ENCODE data around the gene CHN1.

The CHN1 gene

DNA sequence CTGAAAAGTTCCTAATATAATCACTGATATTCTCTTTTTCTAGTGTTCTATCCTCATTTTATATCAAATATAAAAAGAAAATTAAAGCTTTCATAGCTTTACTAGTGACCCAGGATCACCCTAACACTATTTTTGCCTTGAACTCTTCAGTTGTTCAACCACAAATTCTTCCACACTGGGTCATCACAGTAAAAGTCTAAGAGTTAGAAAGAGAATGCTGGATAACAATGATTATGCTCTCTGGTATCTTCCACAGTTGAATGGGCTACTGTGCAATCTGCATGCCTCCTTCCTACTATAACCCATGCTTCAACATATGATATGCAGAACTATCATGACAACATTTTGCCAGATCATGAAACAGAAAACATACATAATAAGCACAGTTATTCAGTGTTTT lies 32.3 kb downstream of the CHN1 start:
- no peak for DNase-seq

DNA sequence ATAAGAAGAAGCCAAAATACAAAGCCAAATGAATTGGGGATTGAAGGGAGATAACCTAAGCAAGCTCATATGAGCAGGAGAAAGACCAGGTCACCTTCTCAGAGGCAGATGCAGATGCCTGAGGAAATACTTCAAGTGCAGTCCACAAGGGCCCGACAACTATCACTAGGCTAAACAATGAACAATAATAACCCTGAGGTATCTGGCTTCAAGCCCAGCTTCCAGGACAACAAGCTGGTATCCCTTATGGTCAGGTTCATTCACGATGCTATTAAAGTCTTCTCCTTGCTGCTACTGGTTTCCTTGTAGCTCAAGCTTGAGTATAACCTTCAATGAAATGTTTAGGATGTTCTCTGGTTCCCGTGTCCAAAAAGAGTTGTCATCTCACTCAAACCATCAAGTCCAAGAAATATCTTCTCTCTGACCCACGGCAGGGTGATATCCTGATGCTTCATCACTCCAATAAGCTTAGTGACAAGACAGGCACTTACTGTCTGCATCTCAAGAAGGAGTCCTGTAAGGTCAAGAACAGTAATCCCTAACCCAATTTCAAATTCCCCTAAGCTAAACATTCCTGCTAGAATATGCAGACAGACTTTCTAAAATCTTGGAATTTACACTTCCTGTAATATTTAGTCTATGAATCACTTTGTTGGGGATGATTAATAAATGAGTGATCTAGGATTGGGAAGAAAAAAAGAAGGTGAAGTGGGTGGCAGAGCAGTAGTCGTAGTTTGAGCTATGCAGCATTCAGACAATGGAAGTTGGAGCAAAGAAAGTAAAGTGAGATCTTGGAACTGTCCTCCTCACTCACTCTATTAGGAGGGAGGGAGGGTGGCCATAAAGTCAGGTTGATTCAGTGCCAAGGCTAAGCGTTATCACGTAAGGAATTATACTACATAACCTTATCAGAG lies 33.1 kb downstream of the CHN1 start:
- no peak for DNase-seq

DNA sequence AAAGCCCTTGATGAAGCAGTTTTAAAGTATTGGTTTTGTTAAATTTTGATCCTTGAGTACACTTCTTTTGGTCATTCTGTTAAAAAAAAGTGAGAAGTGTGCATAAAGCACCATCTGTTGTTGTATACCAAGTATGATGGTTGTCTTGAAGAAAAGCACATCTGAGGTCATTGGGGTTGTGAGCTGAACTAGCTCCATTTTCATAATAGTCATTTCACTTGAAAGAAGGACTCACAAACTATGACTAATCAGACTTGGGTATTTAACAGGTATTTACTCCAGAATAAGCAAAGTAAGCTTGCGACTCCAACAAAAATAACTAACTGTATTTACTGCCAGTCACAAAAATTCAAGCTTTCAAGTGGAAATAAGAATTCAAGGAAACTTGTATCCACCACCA lies 35.1 kb downstream of the CHN1 start:
- DNase-seq, result no peak

DNA sequence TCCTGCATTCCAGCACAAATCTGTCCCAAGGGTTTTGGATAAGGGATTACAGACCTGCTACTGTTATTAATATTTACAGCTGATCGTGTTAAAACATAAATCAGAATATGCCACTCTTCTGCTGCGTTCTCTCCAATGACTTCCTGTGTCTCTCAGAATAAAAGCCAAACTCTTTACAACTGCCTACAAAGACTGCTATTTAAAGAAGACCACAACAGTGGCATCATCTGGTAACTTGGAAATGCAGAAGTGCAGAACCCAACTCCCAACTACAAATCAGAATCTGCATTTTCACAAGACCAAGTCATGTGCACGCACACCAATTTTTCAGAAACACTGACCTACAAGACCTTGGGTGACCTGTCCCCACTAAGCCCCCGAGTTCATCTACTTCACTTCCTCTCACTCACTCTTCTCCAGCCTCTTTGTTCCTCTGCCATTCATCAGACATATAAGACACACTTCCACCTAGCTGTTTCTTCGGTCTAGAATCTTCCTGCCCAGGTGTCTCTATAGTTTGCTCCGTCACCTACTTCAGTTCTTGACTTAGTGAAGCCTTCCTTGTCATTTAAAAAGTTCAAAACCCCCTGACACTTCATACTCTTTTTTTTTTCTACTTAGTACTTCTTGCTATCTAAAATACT lies 36.0 kb downstream of the CHN1 start:
- no peak for DNase-seq

DNA sequence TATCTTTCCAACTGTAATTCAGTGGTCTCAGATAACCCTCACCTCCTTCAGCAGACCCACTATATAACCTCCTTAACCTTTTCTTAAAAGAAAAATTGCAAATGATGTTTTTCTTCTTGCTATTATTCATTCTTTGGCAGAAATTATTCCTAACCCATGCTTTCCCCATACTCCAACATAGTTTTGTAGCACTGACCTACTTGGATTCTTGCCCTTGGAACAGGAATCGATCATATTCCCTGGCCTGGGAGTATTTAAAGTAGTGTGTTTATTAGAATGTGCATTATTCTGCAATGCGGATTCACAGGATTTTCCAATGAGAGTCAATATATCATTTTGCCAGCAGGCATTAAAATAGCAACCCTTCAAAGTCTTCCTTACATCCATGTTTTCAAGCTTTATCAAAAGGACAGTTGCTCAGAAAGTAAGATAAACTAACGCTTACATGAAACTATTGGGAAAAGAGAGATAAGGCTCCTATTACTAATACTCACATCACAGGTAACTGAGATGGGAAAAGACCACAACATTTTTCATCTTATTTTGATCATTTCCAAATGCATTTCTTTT lies 37.4 kb downstream of the CHN1 start:
- no peak for DNase-seq

DNA sequence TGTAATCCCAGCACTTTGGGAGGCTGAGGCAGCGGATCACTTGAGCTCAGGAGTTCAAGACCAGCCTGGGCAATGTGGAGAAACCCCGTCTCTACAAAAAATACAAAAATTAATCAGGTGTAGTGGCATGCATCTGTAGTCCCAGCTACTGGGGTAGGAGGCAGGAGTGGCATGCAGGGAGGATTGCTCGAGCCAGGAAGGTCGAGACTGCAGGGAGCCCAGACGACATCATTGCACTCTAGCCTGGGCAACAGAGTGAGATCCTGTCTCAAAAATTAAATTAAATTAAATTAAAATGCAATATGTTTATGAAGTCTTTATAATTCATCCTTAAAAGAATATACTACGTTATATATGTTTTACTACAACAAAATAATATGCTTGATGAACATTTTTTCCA lies 38.1 kb downstream of the CHN1 start:
- DNase-seq, result no peak

DNA sequence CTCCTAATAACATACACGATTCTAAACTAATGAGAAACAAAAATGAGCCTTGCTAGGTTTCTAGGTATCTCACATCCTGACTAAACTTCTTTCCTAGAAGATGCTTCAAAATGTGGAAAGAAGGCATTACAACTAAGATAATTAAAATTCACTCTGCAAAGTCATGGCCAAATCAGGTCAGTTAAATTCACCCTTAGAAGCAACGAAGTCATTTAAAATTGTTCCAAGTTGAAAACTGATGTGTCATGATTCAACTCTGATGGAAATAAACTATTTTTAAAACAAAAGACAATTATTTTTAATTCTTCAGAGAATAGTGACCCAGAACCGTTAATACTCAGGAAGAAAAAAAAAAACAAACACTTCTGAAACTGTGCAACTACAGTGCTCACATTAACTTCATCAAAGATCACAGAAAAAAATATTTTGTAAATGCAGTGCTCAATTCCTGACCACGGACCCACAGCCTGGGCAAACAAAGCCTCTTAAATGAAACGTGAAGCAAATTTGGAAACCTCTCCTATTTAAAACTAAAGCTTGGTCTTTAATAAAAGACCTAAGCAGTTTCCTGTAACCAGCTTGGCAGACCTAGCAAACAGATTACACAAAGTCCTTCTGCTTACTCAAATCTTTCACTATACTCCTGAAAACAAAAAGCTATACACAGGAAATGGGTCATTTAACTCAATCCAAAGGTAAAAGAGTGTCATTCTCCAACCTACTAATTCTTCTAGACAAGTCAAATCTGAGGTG lies 39.0 kb downstream of the CHN1 start:
- DNase-seq, result peak in 5 of 58 donors; percentile 3 to 36 (median 9)

DNA sequence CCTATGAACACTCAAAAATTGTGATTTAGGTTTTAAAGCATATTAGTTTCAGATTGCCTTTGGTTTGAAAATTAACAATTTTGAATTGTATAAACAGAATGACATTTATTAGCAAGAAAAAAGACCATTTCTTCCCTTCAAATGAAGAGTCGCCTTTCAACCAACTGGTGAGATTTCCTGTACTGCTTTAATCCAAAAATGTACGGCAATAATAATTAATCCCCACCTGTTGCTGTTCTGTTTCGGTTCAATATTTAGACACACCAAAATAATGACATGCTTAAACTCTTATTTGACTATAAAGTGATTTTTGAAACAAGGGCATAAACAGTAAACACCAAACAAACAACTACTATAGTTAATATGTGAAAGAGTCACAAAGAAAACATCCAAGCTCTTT lies 39.6 kb downstream of the CHN1 start:
- DNase-seq, result no peak

DNA sequence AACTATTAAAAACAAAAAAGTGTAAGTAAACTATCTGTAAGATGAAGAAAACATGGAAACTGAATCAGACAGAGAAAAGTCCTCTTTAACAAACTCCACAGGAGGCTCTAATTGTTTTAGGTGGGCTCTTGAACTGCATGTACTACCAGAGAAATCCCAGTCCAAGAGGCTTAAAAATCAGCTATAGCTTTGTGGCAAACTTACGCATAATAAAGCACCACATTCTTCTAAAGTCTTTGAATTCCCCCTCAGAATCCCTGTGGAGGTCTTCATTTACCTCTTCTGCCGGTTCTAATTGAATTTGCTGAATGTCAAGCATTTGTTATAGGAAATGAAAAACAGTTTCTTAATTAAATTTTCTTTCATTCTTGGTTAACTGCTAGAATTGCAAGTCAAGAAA lies 40.8 kb downstream of the CHN1 start:
- no peak for DNase-seq

DNA sequence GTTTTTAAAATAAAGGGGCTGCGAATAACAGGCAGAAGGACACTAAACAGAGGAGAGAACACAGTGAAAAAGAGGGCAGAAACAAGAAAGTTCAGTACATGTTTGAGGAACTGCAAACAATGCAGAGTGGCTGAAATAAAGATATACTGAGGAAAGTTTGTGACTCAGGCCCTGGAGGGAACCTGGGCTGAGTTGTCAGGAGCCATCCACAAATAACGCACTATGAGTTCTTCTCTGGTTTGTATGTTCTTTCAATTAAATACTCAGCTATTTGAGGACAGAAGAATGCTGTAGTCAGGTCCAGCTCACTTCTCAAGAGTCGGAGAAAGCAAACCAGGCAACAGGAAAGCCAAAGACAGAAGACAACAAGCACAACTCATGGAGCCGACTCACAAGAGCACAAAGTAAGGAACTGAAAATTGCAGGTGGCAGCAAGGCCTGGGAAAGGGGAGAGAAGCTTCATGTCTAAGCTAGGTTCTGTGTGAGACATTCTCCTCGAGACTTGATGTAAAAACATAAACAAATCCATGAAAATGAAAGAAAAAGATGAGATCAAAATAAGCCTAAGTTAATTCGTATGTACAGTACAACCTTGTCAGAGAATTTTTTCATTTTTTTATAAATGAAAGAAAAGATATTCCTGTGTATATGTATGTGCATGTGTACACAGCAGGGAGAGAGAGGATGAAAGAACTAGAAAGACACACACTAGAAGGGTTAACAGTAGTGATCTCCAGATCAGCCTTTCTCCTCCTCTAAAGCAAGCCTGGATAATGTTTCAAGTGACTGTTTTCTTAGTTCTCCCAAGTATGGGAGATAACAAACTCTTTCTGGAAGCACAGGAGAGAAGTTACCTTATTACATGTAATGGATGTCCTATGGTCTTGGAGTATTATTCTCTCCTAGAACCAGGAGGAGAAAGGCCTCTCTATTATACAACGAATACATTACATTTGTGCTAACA lies 41.5 kb downstream of the CHN1 start:
- DNase-seq, result no peak

DNA sequence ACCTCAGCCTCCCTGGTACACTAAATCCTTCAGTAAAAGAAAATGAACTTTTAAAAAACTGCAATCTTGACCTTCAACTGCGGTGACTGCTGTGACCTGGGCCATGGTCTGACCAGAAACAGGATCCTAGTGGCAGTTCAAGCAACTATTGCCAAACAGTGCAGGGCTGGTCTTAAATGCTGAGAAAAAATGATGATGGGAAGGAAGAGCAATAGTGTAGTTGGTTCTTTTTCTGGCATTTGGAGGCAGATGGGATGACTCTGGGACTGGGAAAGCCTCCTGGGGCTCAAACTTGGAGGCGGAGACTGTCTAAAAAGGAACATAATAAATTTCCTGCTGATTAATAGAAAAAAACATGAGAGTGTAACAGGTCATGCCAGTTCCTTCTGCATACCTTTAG lies 45.4 kb downstream of the CHN1 start:
- DNase-seq, result no peak

DNA sequence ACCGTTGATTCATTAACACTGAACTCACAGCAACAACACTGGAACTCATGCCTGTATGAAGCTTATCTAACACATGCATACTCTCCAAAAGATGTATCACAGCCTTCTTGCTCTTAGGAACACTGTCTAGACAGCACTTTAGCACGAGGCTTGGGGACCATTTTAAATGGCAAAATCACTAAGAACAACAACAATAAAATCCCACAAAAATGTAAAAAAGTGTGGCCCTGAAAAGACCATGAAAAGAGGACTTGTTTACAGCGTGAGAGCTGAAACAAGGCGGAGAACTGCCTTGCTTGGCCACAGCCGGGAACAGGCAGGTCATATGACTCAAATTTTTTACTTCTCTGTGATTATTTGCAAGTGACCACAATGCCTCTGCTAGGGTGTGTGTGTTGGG lies 48.1 kb downstream of the CHN1 start:
- no peak for DNase-seq

DNA sequence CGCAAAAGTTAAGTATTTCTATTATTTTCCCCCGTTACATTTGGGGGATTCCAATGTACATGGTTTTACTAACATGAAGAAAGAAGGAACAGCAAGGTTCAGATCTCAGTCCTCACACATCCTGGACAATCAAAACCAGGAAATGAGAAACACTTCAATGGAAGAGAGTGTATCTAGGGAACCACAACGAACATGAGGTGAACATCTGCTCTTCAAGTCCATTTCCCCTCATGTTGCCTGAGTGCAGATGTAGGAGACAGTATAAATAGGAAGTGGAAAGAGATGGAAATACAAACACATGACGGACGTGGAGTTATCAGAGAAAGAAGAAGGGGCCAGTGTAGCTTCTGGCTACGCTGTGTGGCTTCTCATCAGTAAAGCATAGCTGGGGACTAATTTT lies 52.6 kb downstream of the CHN1 start:
- DNase-seq, result no peak

DNA sequence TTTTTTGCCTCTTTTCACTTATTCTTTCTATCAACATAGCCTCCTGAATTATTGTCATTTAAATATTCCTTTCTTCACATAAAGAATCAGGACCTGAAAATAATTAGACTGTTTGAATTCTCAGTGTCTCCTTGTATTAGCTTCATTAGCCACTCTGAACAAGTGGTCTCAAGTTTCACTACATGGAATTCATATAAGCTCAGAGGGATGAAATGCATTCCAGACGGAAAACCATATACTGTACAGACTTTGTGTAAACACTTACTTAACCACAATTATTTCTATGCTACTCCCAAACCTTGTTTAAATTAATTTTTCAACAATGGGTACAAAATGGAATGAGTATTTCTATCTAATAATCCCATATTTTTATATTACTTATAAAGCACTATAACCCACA lies 53.4 kb downstream of the CHN1 start:
- no peak for DNase-seq

DNA sequence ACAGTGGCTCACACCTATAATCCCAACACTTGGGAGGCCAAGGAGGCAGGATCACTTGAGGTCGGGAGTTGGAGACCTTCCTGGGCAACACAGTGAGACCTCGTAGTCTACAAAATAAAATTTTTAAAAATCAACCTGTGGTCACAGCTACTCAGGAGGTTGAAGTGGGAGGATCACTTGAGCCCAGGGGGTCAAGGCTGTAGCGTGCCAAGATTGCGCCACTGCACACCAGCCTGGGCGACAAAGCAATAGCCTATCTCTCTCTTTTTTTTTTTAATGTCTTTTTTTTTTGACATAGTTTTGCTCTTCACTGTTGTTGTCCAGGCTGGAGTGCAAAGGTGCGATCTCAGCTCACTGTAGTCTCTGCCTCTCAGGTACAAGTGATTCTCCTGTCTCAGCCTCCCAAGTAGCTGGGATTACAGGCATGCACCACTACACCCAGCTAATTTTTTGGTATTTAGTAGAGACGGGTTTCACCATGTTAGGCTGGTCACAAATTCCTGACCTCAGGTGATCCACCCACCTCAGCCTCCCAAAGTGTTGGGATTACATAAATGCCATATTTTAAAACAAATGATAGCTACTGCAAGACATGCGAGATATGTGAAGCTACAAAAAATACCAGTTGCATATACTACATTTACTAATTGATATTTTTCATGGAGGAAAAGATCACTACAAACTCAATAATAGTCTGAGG lies 55.0 kb downstream of the CHN1 start:
- DNase-seq, result no peak

DNA sequence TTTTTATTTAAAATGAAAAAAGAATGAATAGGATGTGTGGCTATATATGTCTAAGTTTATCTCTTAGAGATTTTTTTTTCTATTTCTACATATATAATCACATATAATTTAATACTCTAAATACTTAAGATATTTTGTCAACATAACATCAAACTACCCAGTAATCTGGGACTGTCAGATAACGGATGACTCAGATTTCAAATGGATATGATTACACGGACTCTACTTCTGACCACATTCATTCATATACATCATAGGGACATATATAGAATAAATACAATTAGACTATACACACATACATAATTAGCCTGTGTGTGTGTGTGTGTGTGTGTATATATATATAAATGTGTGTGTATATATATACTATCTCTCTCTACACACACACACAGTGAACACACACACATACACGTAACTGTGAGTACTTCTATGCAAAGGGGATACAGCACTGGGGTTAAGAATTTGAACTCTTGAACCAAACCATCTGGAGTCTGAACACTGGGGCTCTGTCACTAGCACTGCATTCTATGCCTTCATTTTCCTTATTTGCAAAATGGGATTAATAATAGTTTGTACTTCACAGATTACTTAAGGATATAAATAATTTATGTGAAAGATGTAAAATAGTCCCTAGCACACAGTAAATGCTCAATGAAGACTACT lies 59.5 kb downstream of the CHN1 start:
- no peak for DNase-seq

DNA sequence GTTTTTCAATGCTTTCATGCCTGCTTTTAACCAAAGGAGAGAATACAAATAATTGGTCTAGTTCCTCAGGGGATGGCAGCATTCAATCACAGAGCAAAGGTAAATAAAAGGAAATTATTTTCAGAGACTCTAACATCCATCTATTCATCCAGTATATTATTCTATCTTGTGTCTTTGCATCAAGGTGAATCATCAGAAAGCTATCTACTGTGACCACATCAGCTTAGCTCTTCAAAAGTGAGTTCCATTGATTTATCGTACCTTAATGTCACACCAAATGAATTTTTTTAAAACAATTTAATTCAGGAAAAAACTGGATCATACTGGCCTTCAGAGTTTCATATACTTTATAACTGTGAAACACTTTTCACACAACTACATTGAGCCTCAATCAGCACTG lies 66.1 kb downstream of the CHN1 start:
- DNase-seq, result no peak

DNA sequence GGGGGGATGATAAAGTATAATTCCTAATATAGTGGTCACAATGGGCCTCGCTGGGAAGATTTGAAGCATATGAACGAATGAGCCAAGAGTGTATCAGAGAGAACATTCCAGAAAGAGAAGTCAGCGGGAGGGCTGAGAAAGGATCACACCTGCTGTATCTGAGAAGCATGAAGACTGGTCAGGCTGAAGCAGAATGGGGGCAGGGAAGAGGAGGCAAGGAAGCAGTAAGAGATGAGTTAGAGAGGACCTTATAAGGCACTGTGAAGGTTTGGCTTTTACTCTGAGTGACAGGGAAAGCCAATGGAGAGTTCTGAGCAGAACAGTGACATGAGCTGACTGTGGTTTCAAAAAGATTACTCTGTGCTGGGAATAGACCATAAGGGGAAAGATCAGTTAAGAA lies 73.5 kb downstream of the CHN1 start:
- DNase-seq, result no peak

DNA sequence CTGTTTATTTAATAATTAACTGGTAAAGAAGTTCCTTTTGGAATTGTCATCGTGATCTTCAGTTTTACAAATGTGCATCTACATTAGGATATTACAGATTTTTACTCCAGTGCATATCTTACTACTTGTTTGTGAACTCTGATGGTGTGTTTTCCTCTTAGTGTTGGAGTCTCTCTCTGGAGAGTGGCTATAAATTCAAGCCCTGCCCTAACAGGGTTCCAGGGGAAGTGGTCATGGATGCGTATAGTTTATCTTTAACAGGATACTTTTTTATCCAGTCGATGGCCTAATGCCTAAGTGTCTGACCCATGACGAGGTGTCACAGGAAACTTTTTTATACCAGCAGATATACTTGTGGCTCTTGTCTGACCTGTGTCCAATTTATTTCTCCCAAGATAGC lies 75.4 kb downstream of the CHN1 start:
- no peak for DNase-seq
